Measurements from ENCODE around the gene CD247.

- TF ChIP-seq EZH2phosphoT487 (IDR thresholded peaks at IDR 0.05; ENCODE audit: low read depth, severe bottlenecking, unreplicated experiment) (no peak), CTCF (IDR thresholded peaks at IDR 0.05; ENCODE audit: poor library complexity) (no peak), EZH2 (IDR thresholded peaks at IDR 0.05; ENCODE audit: borderline replicate concordance) (no peak)
Measured at GRCh38 chr1:167542109-167543032, 24.0 kb upstream of the CD247 start.
